Tibial nerve (tissue), 3 donors: Measurements from ENCODE around the gene AAK1.

Experiments used
- POLR2A ChIP-seq, 2 donors: fragments of 450-650 bp; IDR thresholded peaks; one replicate each; pipeline ENCODE4 v1.6.1; 2017; ENCODE audit warnings: antibody characterized with exemption in 2 of 2, mild to moderate bottlenecking in 2 of 2, moderate library complexity in 2 of 2
- TF ChIP-seq, protein P1 (sequence below), 5 experiments: fragments of 200-600 bp in 3 of 5; fragments of 450-650 bp in 2 of 5; sonication (generic) in 3 of 5; IDR thresholded peaks; one replicate each; pipeline ENCODE4 v1.5.1; 2016 to 2019; ENCODE audit warnings: antibody characterized with exemption in 5 of 5, mild to moderate bottlenecking in 3 of 5, moderate library complexity in 2 of 5

DNA sequence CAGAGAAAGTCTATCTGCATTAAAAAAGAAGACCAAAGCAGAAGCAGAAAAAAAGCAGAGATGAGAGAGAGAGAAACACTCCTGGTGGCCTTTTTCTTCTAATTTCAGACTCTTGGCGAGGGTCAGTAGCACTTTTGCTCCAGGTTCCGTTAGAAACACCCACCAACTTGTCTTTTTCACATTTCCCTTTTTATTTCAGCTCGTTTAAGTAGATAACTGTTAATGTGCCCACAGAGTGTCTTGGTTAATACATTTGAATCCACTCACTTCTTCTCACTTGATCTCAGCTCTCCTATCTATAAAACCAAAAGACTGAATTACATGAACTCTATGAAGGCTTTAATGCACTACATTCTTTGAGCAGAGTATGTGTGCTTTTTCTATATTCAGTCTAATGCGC is 63.1 kb downstream of the AAK1 start:
- TF ChIP-seq, protein P1, sequence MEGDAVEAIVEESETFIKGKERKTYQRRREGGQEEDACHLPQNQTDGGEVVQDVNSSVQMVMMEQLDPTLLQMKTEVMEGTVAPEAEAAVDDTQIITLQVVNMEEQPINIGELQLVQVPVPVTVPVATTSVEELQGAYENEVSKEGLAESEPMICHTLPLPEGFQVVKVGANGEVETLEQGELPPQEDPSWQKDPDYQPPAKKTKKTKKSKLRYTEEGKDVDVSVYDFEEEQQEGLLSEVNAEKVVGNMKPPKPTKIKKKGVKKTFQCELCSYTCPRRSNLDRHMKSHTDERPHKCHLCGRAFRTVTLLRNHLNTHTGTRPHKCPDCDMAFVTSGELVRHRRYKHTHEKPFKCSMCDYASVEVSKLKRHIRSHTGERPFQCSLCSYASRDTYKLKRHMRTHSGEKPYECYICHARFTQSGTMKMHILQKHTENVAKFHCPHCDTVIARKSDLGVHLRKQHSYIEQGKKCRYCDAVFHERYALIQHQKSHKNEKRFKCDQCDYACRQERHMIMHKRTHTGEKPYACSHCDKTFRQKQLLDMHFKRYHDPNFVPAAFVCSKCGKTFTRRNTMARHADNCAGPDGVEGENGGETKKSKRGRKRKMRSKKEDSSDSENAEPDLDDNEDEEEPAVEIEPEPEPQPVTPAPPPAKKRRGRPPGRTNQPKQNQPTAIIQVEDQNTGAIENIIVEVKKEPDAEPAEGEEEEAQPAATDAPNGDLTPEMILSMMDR (IDR thresholded peaks at IDR 0.05), result no peak
- no peak for TF ChIP-seq POLR2A (IDR thresholded peaks at IDR 0.05)
